Stimulated activated naive CD8-positive, alpha-beta T cell treated with anti-CD3 and anti-CD28 coated beads, Interleukin-15, Interleukin-2, amounts not matched to agents 100 ng/mL and 50 ng/mL, for 24 hours (primary cell): ENCODE results near the gene CREBL2.

Experiments
- H3K27ac Mint-ChIP-seq: one replicate; pipeline ENCODE4 v1.8.0; 2021; ENCODE audit warnings: mild to moderate bottlenecking, mixed read lengths
- H3K27me3 Mint-ChIP-seq: one replicate; pipeline ENCODE4 v1.8.0; 2021; ENCODE audit warnings: mixed read lengths
- H3K36me3 Mint-ChIP-seq: one replicate; pipeline ENCODE4 v1.8.0; 2021; ENCODE audit warnings: low read depth, mixed read lengths
- H3K4me1 Mint-ChIP-seq: one replicate; pipeline ENCODE4 v1.8.0; 2021; ENCODE audit warnings: low read depth, mixed read lengths
- H3K4me3 Mint-ChIP-seq: one replicate; pipeline ENCODE4 v1.8.0; 2021; ENCODE audit warnings: mild to moderate bottlenecking, mixed read lengths
- H3K9me3 Mint-ChIP-seq: one replicate; pipeline ENCODE4 v1.8.0; 2021; ENCODE audit warnings: mixed read lengths

Gene CREBL2

GRCh38 chr12:12689647-12690300 lies 78.1 kb downstream of the CREBL2 start:
- Mint-ChIP-seq H3K4me1 (peaks cover 38% of the 10 kb centered on the region), H3K27me3 (no peaks in the 10 kb centered on the region), H3K9me3 (no peaks in the 10 kb centered on the region), H3K36me3 (peaks cover 5% of the 10 kb centered on the region), H3K27ac (no peak overlapping the region), H3K4me3 (no peak overlapping the region)

- Mint-ChIP-seq H3K36me3 (peaks cover 11% of the 10 kb centered on the region), H3K27me3 (no peaks in the 10 kb centered on the region), H3K9me3 (no peaks in the 10 kb centered on the region), H3K4me1 (peaks cover 52% of the 10 kb centered on the region), H3K27ac (peak overlapping the region; percentile 42), H3K4me3 (no peak overlapping the region)
Measured at GRCh38 chr12:12691549-12691948, 79.9 kb downstream of the CREBL2 start.

GRCh38 chr12:12693111-12693671 lies 81.5 kb downstream of the CREBL2 start:
- Mint-ChIP-seq H3K4me1 (peaks cover 69% of the 10 kb centered on the region), H3K27me3 (no peaks in the 10 kb centered on the region), H3K9me3 (no peaks in the 10 kb centered on the region), H3K36me3 (peaks cover 6% of the 10 kb centered on the region), H3K4me3 (no peak overlapping the region), H3K27ac (no peak overlapping the region)
